ENCODE data around the gene DEFB108B.
"Not testable (repeated sequence)": the region's sequence is repeated elsewhere in the genome, so short reads cannot be mapped to it uniquely, and the experiment has no call there.

DNA sequence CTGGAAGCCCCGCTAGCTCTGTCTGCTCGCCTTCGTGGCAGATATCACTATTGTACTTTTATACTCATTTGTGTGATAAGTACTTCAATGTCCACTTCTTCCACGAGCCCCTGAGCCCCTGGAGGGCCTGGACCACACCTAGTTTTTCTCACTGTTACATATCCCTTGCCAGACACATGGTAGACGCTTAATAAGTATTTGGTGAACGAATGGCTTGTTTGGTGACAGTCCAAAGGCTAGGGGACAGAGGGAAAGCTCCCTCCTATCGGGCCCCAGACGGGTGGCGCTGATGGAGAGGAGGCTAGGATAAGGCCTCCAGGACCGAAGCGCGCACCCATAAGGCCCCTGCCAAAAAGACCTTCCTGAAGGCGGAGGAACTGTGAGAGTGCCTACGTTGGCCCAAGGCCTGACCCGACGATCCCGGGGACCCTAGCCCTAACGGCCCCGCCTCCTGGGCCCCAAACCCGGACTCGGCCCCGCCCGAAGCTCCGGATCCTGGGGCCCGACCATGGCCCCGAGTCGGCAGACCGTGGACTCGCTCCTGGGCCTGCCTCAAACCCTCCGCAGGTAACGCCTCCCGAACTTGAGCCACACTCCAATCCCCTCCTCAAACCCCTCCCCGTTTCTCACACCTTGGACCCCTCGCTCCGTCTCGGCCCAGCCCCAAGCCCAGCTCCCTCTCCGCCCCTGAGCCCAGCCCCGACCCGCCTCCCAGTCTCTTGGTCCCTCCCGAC, 46.7 kb upstream of the DEFB108B start:
- not testable (repeated sequence) for TF ChIP-seq EZH2 (IDR thresholded peaks at IDR 0.05; ENCODE audit: borderline replicate concordance, low read length)
- TF ChIP-seq, protein P1, sequence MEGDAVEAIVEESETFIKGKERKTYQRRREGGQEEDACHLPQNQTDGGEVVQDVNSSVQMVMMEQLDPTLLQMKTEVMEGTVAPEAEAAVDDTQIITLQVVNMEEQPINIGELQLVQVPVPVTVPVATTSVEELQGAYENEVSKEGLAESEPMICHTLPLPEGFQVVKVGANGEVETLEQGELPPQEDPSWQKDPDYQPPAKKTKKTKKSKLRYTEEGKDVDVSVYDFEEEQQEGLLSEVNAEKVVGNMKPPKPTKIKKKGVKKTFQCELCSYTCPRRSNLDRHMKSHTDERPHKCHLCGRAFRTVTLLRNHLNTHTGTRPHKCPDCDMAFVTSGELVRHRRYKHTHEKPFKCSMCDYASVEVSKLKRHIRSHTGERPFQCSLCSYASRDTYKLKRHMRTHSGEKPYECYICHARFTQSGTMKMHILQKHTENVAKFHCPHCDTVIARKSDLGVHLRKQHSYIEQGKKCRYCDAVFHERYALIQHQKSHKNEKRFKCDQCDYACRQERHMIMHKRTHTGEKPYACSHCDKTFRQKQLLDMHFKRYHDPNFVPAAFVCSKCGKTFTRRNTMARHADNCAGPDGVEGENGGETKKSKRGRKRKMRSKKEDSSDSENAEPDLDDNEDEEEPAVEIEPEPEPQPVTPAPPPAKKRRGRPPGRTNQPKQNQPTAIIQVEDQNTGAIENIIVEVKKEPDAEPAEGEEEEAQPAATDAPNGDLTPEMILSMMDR (conservative IDR thresholded peaks at IDR 0.05 in 1 of 2, IDR thresholded peaks at IDR 0.05 in 1 of 2; ENCODE audit: extremely low read depth in 1 of 2, insufficient read depth in 1 of 2, low read depth in 1 of 2, low read length in 2 of 2): not testable (repeated sequence)

Measured in mammary epithelial cell (primary cell).